Measurements from ENCODE around the gene PTPRM. TPM values are rescaled to one million over a fixed set of nuclear protein-coding genes. Genes with fewer than 3 reads are reported as not detected.

The PTPRM gene
- polyA plus RNA-seq, 6 donors from 2014 or later: not detected

DNA sequence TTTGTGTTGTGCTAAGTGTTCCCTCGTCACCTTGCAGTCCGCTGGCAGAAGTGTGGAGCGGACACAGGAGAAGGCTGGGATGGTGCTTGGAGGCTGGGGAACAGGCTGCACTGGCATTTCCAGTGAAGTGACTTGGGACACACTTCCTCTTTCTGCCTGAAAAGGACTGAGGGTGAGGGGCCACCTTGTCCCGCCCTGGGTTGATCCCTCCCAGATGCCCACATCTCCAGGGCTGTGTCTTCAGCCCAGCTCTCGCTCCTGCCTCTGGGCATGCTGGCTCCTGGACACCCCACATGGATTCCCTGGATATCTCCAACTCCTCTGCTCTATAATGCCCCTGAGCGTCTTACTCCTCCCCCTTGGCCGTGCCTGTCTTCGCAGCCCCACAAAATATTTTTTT lies 412.6 kb downstream of the PTPRM start:
- peaks cover 0 to 7% (median 0%) of the 10 kb centered on the region in 7 donors for H3K9me3 Mint-ChIP-seq
- no peak for DNase-seq
- no peak overlapping the region for H3K27ac Mint-ChIP-seq
- no peaks in the 10 kb centered on the region for H3K36me3 Mint-ChIP-seq
- H3K27me3 Mint-ChIP-seq: peaks cover 0 to 9% (median 0%) of the 10 kb centered on the region in 3 donors
- H3K4me3 Mint-ChIP-seq: no peak overlapping the region
- no peaks in the 10 kb centered on the region for H3K4me1 Mint-ChIP-seq
- no peak for ATAC-seq (ENCODE audit: low read depth in 2 of 2)

GRCh38 chr18:7980136-7980535 lies 413.0 kb downstream of the PTPRM start:
- no peak for ATAC-seq (ENCODE audit: low read depth in 2 of 2)

GRCh38 chr18:7980656-7981055 lies 413.5 kb downstream of the PTPRM start:
- Mint-ChIP-seq H3K27me3 (peaks cover 0 to 9% (median 0%) of the 10 kb centered on the region in 3 donors), H3K4me3 (no peak overlapping the region), H3K9me3 (peaks cover 0 to 7% (median 0%) of the 10 kb centered on the region in 7 donors), H3K27ac (no peak overlapping the region), H3K36me3 (no peaks in the 10 kb centered on the region), H3K4me1 (no peaks in the 10 kb centered on the region)
- ATAC-seq (ENCODE audit: low read depth in 2 of 2) (no peak), DNase-seq (no peak)

More at GRCh38 chr18:7980136-7980535, 413.0 kb downstream of the PTPRM start:
- no peak overlapping the region for H3K4me3 Mint-ChIP-seq
- H3K9me3 Mint-ChIP-seq: peaks cover 0 to 7% (median 0%) of the 10 kb centered on the region in 7 donors
- peaks cover 0 to 9% (median 0%) of the 10 kb centered on the region in 3 donors for H3K27me3 Mint-ChIP-seq
- DNase-seq: no peak
- no peaks in the 10 kb centered on the region for H3K36me3 Mint-ChIP-seq
- no peaks in the 10 kb centered on the region for H3K4me1 Mint-ChIP-seq
- no peak overlapping the region for H3K27ac Mint-ChIP-seq

- no peaks in the 10 kb centered on the region for H3K4me1 Mint-ChIP-seq
- peaks cover 0 to 9% (median 0%) of the 10 kb centered on the region in 3 donors for H3K27me3 Mint-ChIP-seq
- H3K36me3 Mint-ChIP-seq: no peaks in the 10 kb centered on the region
- H3K4me3 Mint-ChIP-seq: no peak overlapping the region
- ATAC-seq (ENCODE audit: low read depth in 2 of 2) (no peak), DNase-seq (no peak)
- H3K27ac Mint-ChIP-seq: no peak overlapping the region
- peaks cover 0 to 7% (median 0%) of the 10 kb centered on the region in 7 donors for H3K9me3 Mint-ChIP-seq
Measured at GRCh38 chr18:7982216-7982615, 415.1 kb downstream of the PTPRM start.

DNA sequence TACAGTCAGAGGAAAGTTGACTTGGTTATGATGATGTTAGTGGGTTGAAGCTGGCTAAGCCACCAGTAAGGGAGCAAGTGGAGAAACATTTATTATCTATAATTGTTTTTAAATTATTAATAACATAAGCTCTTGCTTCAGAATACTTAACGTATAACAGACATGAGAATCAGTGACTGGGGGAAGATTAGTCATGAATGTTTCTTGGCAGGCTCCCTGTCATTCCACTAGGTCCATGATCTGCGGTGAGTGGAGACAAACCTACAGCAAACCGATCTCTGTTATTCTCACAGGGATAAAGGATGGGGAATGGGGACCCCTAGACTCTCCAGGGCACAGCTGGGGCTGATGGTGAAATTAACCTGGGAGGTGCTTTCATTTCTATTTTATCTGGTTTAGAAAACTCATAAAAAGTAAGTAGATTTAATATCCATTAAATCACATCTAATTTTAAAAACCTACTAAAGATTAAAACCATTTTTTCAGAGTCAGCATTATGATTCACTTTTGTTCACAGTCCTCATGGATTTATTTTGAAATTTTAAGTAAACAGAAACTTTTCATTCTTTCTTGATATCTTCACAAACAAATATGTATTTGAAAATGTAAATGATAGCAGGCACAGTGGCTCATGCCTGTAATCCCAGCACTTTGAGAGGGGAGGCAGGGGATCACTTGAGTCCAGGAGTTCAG lies 420.3 kb downstream of the PTPRM start:
- H3K9me3 Mint-ChIP-seq: peaks cover 2 to 8% (median 4%) of the 10 kb centered on the region in 7 donors
- no peaks in the 10 kb centered on the region for H3K36me3 Mint-ChIP-seq
- ATAC-seq (ENCODE audit: low read depth in 2 of 2) (no peak), DNase-seq (no peak)
- H3K27me3 Mint-ChIP-seq: peaks cover 0 to 6% (median 5%) of the 10 kb centered on the region in 3 donors
- no peak overlapping the region for H3K4me3 Mint-ChIP-seq
- H3K27ac Mint-ChIP-seq: no peak overlapping the region
- H3K4me1 Mint-ChIP-seq: no peaks in the 10 kb centered on the region

- ATAC-seq (ENCODE audit: low read depth in 2 of 2) (no peak), DNase-seq (no peak)
- no peak overlapping the region for H3K27ac Mint-ChIP-seq
- peaks cover 8 to 13% (median 11%) of the 10 kb centered on the region in 7 donors for H3K9me3 Mint-ChIP-seq
- peaks cover 0 to 6% (median 5%) of the 10 kb centered on the region in 3 donors for H3K27me3 Mint-ChIP-seq
- H3K4me1 Mint-ChIP-seq: no peaks in the 10 kb centered on the region
- no peaks in the 10 kb centered on the region for H3K36me3 Mint-ChIP-seq
- H3K4me3 Mint-ChIP-seq: no peak overlapping the region
Measured at GRCh38 chr18:7990670-7991069, 423.6 kb downstream of the PTPRM start.

GRCh38 chr18:8001711-8002301 lies 434.7 kb downstream of the PTPRM start:
- Mint-ChIP-seq H3K27me3 (no peaks in the 10 kb centered on the region), H3K4me3 (no peak overlapping the region), H3K27ac (no peak overlapping the region)

GRCh38 chr18:8003878-8004675 lies 437.0 kb downstream of the PTPRM start:
- DNase-seq: no peak
- Mint-ChIP-seq H3K4me1 (no peaks in the 10 kb centered on the region), H3K27me3 (no peaks in the 10 kb centered on the region), H3K27ac (no peak overlapping the region), H3K9me3 (peaks cover 0 to 3% (median 0%) of the 10 kb centered on the region in 7 donors), H3K36me3 (no peaks in the 10 kb centered on the region), H3K4me3 (no peak overlapping the region)
- ATAC-seq (ENCODE audit: low read depth in 2 of 2): no peak

More at GRCh38 chr18:8001711-8002301, 434.7 kb downstream of the PTPRM start:
- no peaks in the 10 kb centered on the region for H3K4me1 Mint-ChIP-seq
- DNase-seq (no peak), ATAC-seq (ENCODE audit: low read depth in 2 of 2) (no peak)
- H3K36me3 Mint-ChIP-seq: no peaks in the 10 kb centered on the region
- peaks cover 0 to 4% (median 0%) of the 10 kb centered on the region in 7 donors for H3K9me3 Mint-ChIP-seq

GRCh38 chr18:8004792-8005191 lies 437.7 kb downstream of the PTPRM start:
- DNase-seq (no peak), ATAC-seq (ENCODE audit: low read depth in 2 of 2) (no peak)
- H3K27ac Mint-ChIP-seq: no peak overlapping the region
- H3K36me3 Mint-ChIP-seq: no peaks in the 10 kb centered on the region
- no peaks in the 10 kb centered on the region for H3K4me1 Mint-ChIP-seq
- no peaks in the 10 kb centered on the region for H3K27me3 Mint-ChIP-seq
- no peak overlapping the region for H3K4me3 Mint-ChIP-seq
- peaks cover 0 to 3% (median 0%) of the 10 kb centered on the region in 7 donors for H3K9me3 Mint-ChIP-seq

- no peak overlapping the region for H3K27ac Mint-ChIP-seq
- DNase-seq: no peak
- no peaks in the 10 kb centered on the region for H3K27me3 Mint-ChIP-seq
- no peak overlapping the region for H3K4me3 Mint-ChIP-seq
- H3K4me1 Mint-ChIP-seq: no peaks in the 10 kb centered on the region
- peaks cover 0 to 3% (median 0%) of the 10 kb centered on the region in 7 donors for H3K9me3 Mint-ChIP-seq
- H3K36me3 Mint-ChIP-seq: no peaks in the 10 kb centered on the region
- no peak for ATAC-seq (ENCODE audit: low read depth in 2 of 2)
Measured at GRCh38 chr18:8005870-8006569, 438.9 kb downstream of the PTPRM start.

DNA sequence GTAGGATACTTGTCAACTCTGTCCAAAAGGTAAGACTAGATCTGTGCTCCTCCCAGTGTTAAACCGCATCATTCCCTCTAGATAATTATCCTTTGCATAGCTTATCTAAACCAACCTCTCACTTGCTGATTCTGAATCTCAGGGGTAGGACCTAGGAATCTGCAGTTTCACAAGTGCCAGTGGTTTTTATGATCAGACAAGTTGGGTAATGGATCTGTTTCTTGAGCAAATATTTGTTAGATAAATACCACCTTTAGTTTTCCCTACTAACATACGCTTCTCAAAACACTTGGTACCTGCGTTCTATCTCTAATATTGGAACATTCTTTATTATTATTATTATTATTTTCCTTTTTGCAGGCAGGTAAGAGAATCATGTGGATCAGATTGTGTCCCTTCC lies 439.9 kb downstream of the PTPRM start:
- Mint-ChIP-seq H3K27ac (no peak overlapping the region), H3K4me3 (no peak overlapping the region), H3K4me1 (no peaks in the 10 kb centered on the region), H3K9me3 (peaks cover 0 to 3% (median 0%) of the 10 kb centered on the region in 7 donors), H3K36me3 (no peaks in the 10 kb centered on the region), H3K27me3 (no peaks in the 10 kb centered on the region)
- ATAC-seq (ENCODE audit: low read depth in 2 of 2): no peak
- no peak for DNase-seq

- Mint-ChIP-seq H3K27me3 (no peaks in the 10 kb centered on the region), H3K9me3 (peaks cover 0 to 3% (median 0%) of the 10 kb centered on the region in 7 donors), H3K36me3 (no peaks in the 10 kb centered on the region), H3K4me1 (no peaks in the 10 kb centered on the region), H3K27ac (no peak overlapping the region), H3K4me3 (no peak overlapping the region)
- ATAC-seq (ENCODE audit: low read depth in 2 of 2): no peak
- no peak for DNase-seq
Measured at GRCh38 chr18:8008033-8008432, 440.9 kb downstream of the PTPRM start.

GRCh38 chr18:8011361-8011760 lies 444.2 kb downstream of the PTPRM start:
- Mint-ChIP-seq H3K27ac (no peak overlapping the region), H3K36me3 (no peaks in the 10 kb centered on the region), H3K9me3 (peaks cover 0 to 3% (median 0%) of the 10 kb centered on the region in 7 donors), H3K4me3 (no peak overlapping the region), H3K4me1 (no peaks in the 10 kb centered on the region), H3K27me3 (no peaks in the 10 kb centered on the region)
- DNase-seq: no peak
- no peak for ATAC-seq (ENCODE audit: low read depth in 2 of 2)

Measured in naive B cell (primary cell).